GM19099 (cell line): Measurements from ENCODE around the gene GSDME.

ENCODE experiments used
- POLR2A ChIP-seq: IDR thresholded peaks from 3 replicates; pipeline ENCODE4 v1.6.1; 2011; ENCODE audit warnings: low read depth; ENCODE audit not compliant: insufficient read length; ENCODE audit errors: extremely low read depth

Gene GSDME

DNA sequence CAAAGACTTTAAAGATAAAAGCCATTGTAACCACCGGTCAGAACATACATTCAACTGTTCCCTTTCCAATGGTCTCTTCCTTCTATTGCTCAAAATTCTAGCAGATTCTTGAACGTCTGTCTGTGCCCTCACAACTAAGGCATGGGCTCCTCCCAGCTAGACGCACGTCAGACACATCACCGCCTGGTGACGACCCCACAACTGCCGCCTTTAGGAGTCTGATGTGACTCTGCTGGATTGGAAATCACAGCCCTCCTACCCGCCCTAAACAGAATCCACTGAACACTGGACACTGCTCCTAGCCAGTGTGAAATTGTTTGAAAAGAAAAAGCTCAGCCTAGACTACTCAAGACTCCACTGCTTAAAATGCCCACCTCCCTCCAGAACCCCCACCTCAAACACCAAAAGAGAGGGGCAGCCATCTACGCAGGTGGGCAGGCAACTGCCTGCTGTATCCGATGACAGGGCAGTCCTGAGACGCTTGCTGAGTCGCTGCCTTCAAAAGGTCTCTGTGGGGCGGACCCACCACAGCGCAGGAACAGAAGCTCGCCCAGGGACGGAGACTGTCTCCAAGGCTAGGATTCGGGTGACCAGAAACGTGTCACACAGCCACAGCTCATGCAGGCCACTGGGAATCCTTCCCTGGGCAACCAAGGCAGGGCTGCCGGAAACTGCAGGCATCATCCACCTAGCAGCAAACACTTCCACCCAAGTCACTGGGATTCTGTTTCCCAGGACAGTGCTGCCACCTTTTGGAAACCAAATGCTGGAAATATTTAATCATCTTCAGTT lies 34.7 kb downstream of the GSDME start:
- TF ChIP-seq POLR2A = no peak

DNA sequence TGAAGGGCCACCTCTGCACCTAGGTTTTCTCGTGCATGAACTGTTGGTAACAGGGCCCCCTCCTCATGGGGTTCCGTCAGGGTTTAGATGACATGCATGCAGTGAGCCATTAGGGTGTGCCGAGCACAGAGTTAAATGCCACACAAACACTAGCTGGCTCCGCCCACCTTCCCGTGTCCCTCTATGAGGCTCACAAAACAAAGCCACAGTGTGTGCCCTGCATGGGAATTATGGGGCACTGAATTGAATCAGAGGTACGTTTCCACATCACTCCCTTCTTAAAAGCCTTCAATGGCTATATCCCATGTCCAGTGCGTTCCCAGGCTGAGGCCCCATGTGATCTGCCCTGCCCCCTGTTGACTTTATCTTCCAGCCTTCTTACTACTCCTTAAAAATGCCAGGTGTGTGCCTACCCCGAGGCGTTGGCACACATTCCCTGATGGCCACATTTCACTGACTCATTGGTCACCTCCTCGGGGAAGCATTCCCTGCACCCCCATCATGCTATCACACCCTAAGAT lies 35.7 kb downstream of the GSDME start:
- no peak for TF ChIP-seq POLR2A

DNA sequence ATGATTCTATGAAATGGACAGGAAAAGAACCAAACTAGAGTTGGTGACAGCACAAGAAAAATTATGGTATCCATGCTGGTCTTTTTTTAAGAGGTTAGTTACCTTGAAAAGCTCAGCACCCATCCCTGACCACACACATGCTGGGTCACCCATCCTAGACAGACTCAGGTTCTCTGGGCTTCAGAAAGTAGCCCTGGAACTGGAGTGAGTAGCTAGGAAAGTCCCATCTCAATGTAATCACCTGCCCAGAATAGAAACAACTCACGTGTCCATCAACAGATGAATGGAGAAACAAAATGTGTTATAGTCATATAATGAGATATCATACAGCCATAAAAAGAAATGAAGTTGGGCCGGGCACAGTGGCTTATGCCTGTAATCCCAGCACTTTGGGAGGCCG lies 37.0 kb downstream of the GSDME start:
- no peak for TF ChIP-seq POLR2A

DNA sequence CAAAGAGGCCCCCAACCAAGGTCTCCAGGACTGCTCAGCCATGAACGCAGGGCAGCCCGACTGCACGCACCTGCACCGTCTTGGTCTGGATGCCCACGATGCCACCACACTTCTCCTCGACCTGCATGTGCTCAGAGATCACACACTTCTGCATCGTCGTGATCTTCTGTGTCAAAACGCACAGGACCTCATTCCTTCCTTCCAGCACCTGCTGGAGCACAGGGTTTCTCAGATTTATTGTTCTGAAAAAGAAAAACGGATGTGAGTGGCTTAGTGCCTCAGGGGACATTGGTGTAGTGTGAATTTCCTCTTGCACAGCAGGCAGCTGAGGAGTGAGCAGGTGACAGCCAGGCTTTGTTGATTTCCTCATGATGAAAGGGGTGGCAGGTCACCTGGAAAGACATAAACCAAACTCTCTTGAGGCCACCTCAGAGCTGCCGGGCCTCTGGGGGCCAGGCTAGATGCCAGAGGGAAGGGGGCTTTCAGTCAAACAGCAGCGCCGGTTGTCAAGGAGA lies 38.2 kb downstream of the GSDME start:
- TF ChIP-seq POLR2A = peak; percentile 5

- TF ChIP-seq POLR2A = peak; percentile 10
These were observed 38.8 kb downstream of the GSDME start for GRCh38 chr7:24718431-24718831.

GRCh38 chr7:24717694-24718320 lies 39.5 kb downstream of the GSDME start:
- no peak for TF ChIP-seq POLR2A

GRCh38 chr7:24717247-24717622 lies 40.0 kb downstream of the GSDME start:
- no peak for TF ChIP-seq POLR2A

DNA sequence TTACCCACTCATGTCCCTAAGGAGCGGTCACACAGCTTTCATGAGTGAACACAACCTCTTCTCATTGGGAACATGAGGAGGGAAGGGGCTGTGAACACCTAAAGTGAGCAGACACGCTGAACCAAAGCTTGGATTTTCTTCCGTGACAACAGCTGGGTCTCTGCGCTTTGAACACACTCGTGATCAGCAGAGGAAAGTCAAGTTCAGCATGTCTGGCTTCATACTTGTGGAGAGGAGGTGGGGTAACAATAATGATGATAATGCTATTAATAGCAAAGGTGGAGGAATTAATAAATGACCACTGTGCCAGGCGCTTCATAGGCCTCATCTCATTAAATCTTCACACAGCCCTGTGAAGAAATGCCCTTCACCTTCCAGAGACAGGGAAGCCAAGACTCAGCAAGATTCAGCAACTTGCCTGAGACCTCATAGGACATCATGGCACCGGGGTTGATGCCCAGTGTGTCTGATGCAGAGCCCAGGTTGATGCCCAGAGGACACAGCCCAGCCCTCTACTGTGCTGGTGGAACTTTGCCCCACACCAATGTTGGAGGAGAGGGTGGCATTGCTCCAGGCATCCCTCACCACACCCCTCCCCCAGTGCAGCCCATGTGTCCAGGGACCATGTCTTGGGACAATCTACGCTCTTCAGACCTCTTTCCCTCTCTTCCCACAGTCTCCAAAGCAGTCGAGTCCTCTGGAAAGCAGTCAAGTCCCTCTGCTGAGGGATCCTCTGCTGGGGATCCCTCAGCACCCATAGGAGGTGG lies 40.6 kb downstream of the GSDME start:
- no peak for TF ChIP-seq POLR2A

DNA sequence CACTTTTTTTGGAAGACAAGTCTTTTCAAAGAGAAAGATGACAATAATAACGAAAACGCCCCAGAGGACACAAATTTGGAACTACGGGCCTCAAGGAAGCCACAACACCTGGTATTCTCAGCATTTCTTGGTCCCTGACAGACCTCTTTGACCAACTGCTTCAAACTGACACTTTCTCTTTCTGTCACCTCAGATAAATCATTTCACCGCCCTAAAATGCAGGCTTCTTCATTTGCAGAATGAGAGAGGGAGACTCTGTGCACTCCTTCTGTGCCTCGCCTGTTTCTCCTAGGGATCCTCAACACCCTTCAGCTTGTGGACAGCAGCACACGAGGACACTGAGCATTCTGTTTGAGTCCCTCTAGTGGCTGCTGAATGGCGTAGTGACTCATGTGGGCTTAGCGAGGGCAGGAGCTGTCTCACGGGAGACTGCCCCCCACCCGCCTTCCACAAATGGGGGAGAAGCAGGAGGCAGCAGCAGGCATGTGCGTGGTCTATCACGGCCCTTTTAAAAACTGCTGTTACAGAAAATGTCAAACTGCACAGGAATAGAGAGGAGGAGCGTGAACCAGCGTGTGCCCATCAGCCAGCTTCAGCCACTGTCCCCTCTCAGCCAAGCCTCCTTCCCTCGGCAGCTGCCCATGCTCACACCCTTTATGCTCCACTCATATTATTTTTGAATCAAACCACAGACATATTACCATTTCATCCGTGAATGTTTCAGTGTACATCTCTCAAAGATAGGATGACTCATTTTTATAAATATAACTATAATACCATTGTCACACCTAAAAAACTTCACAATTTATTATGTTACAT lies 41.4 kb downstream of the GSDME start:
- no peak for TF ChIP-seq POLR2A

DNA sequence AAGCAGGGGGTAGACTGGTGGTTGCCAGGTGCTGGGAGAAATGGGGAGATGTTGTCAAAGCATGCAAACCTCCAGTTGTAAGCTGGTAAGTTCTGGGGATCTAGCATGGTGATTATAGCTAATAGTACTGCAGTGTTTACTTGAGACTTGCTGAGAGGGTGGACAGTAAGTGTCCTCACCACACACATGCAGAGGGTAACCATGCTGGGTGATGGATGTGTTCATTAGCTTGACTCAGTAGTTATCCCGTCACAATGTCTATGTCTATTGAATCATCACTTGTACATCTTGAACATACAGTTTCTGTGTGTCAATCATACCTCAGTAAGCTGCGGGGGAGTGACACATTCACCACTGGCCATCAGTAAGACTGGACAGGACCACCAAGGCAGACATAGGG lies 42.1 kb downstream of the GSDME start:
- no peak for TF ChIP-seq POLR2A

- no peak for TF ChIP-seq POLR2A
These were observed 42.6 kb downstream of the GSDME start for GRCh38 chr7:24714676-24715010.

GRCh38 chr7:24713850-24714675 lies 43.2 kb downstream of the GSDME start:
- no peak for TF ChIP-seq POLR2A

GRCh38 chr7:24713039-24713793 lies 44.0 kb downstream of the GSDME start:
- no peak for TF ChIP-seq POLR2A
